A549 treated with ZK216348 at 1 μM for 4 hours (cell line): ENCODE data around the gene TEX52. TPM values are rescaled to one million over a fixed set of nuclear protein-coding genes. Genes with fewer than 3 reads are reported as not detected.

ENCODE experiments used
- total RNA-seq: library from RNA; stranded (reverse); fragments of 200-300 nt; extraction: Qiagen RNA extraction; gene quantifications from 5 replicates; pipeline ENCODE4 v1.2.3, GENCODE V29; 2022; ENCODE audit warnings: low read depth

The TEX52 gene
- total RNA-seq = not detected in 5 replicates

GRCh38 chr12:2857021-2857431, at the start of gene TEX52:
Gene TEX52 (minus strand): TSS chr12:2857039. CDS start chr12:2857026, 13 bp downstream.

DNA sequence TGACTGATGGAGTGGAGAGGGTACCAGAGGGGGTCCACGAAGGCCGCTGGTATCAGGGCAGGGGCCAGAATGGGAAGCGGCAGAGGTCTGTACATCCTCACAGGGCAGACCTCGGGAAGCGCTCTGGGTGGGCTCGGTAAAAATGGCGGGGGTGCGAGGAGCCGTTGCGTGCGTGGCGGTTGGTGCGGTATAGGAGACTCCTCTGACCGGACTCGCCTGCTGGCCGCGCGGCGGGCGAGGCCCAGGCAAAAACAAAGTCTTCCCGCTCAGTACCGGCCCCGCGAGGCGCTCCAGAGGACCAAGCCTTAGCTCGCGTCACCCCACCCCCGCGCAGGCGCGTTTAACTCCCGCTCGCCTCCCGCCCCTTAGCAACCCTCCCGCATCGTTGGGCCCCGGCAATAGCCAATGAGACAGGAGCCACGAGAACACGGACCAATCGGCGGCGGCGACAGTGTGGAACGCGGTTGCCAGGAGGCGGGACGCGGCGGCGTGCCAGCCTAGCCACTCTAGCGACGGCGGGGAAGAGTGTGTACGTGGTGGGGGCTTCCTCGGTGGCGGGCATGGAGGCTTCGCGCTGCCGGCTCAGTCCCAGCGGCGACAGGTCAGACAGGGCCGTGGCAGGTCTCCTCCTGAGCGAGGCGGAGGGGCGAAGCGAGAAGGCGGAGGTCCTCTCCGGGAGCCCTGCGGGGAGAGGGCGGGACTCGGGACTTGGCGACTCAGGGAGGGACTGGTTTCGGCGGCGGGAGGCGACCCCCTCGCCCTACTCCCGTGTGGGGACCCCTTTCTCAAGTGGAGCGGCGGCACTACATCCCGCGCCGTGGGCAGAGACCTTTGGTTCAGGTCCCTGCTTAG, 33.8 kb upstream of the TEX52 start, which contains the start of gene TULP3:
TSS of gene TULP3 (plus strand) at position 504 of the 852 bp plus-strand sequence. CDS start at position 561, 57 bp downstream.

GRCh38 chr12:2877047-2877952, 20.5 kb upstream of the TEX52 start, which contains the start of the genes FOXM1 and RHNO1:
Gene FOXM1 (minus strand): TSS chr12:2877174. CDS start chr12:2874478, 2,696 bp downstream.
Gene RHNO1 (plus strand): TSS chr12:2877223. CDS start chr12:2885367, 8,144 bp downstream.

DNA sequence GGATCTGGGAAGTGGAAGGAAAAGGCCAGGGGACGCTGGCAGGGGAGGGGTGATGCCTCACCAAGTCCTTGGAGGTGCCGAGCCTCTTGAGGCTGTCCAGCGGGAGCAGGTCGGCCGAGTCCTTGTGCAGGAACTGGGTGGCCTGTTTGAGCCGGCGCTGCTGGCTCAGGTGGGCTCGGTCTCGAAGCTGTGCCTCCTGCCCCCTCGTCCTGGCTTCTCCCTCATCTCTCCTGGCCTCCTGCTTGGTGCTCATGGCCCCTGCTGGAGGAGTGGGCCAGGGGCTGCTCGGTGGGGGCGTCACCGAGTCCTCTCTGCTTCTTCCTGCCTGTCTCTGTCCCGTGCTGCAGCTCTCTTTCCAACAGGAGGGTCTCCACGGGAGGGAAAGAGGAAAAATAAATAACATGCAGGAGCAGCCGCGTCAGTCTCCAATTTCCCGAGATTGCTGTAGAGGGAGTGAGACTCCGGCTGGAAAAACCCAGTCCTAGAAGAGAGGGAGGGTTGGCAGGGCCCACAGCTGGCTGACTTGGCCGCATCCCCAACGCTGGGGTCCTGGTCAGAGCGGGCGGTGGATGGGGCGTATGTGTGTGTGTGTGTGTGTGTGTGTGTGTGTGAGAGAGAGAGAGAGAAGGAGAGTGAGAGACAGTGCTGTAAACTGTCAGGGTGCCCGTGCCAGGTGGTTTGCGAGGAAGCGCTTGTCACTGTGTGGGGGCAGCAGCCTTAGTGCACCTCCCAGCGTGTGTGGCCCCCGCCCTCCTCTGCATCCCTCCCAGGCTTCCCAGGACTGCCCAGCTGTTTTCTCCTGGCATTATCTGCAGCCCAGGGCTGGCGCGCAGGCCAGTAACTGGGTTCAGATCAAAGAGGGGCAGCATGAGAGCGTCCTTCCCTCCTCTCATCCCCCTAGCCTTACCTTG, 22.0 kb downstream of the TEX52 start, which contains the start of gene NRIP2:
TSS of gene NRIP2 (minus strand) at position 455 of the 911 bp plus-strand sequence. CDS start at position 403, 52 bp downstream.

GRCh38 chr12:2812290-2813213, 44.3 kb downstream of the TEX52 start, which contains the start of gene ITFG2:
Gene ITFG2 (plus strand): TSS chr12:2812668. CDS start chr12:2812761, 93 bp downstream.

Other genes with a start within 250 kb of the TEX52 start
- 105 to 131 TPM (median 114 TPM) in 5 replicates for gene FKBP4, start 62.1 kb downstream of the TEX52 start, total RNA-seq
- 11.9 to 19.2 TPM (median 18.4 TPM) in 5 replicates for gene ITFG2, start 44.4 kb downstream of the TEX52 start, total RNA-seq
- gene NRIP2, start 22.0 kb downstream of the TEX52 start, total RNA-seq = not detected in 5 replicates
- 77.0 to 96.8 TPM (median 92.7 TPM) in 5 replicates for gene FOXM1, start 20.1 kb upstream of the TEX52 start, total RNA-seq
- gene RHNO1, start 20.2 kb upstream of the TEX52 start, total RNA-seq = 39.8 to 49.6 TPM (median 45.7 TPM) in 5 replicates
- 18.1 to 21.4 TPM (median 20.3 TPM) in 5 replicates for gene TULP3, start 33.9 kb upstream of the TEX52 start, total RNA-seq
- gene TEAD4, start 102.4 kb upstream of the TEX52 start, total RNA-seq = 37.2 to 51.6 TPM (median 49.0 TPM) in 5 replicates
- gene TSPAN9, start 220.3 kb upstream of the TEX52 start, total RNA-seq = 23.0 to 50.7 TPM (median 43.2 TPM) in 5 replicates